HepG2 (cell line): ENCODE results near the gene TMCC2. TPM values are rescaled to one million over a fixed set of nuclear protein-coding genes. Genes with fewer than 3 reads are reported as not detected.

Experiments
- CEBPG ChIP-seq: IDR thresholded peaks from 2 replicates; pipeline ENCODE4 v1.6.1; 2016
- CREB1 ChIP-seq, 2 experiments: fragments of 450-650 bp in 1 of 2; IDR thresholded peaks; 2 replicates each; pipeline ENCODE4 v1.6.1; 2016 to 2017; ENCODE audit warnings: control low read depth in 1 of 2, mild to moderate bottlenecking in 1 of 2, missing compliant biosample characterization in 1 of 2, missing genetic modification characterization in 1 of 2
- FOXK2 ChIP-seq: fragments of 450-650 bp; IDR thresholded peaks from 2 replicates; pipeline ENCODE4 v1.6.1; 2016
- HNF4A ChIP-seq: sonication (generic); formaldehyde crosslinking; IDR thresholded peaks from 2 replicates; pipeline ENCODE4 v1.4.0; 2020; ENCODE audit warnings: missing genetic modification reagents
- KMT2B ChIP-seq: IDR thresholded peaks from 2 replicates; pipeline ENCODE4 v1.6.1; 2016; ENCODE audit warnings: missing genetic modification reagents, missing compliant biosample characterization
- MTA3 ChIP-seq: sonication (generic); formaldehyde crosslinking; IDR thresholded peaks from 2 replicates; pipeline ENCODE4 v1.4.0; 2020; ENCODE audit warnings: missing genetic modification reagents
- MTF2 ChIP-seq: sonication (generic); formaldehyde crosslinking; IDR thresholded peaks from 2 replicates; pipeline ENCODE4 v1.5.0; 2020; ENCODE audit warnings: missing genetic modification reagents, borderline replicate concordance
- NFE2L2 ChIP-seq: fragments of 150-350 bp; IDR thresholded peaks from 2 replicates; pipeline ENCODE4 v1.6.1; 2014; ENCODE audit warnings: low read length
- TCF7 ChIP-seq: sonication (generic); IDR thresholded peaks from 2 replicates; pipeline ENCODE4 v1.6.1; 2016; ENCODE audit warnings: antibody characterized with exemption, low read depth
- ZNF256 ChIP-seq: sonication (generic); formaldehyde crosslinking; conservative IDR thresholded peaks from 2 replicates; pipeline ENCODE4 v1.4.0; 2020; ENCODE audit warnings: missing genetic modification reagents
- ZNF569 ChIP-seq: sonication (generic); formaldehyde crosslinking; IDR thresholded peaks from 2 replicates; pipeline ENCODE4 v1.5.0; 2020; ENCODE audit warnings: mild to moderate bottlenecking, missing genetic modification reagents, moderate library complexity, borderline replicate concordance
- ZNF598 ChIP-seq: sonication (generic); formaldehyde crosslinking; IDR thresholded peaks from 2 replicates; pipeline ENCODE4 v1.5.1; 2020; ENCODE audit warnings: mild to moderate bottlenecking, missing genetic modification reagents, borderline replicate concordance
- ZNF761 ChIP-seq: sonication (generic); formaldehyde crosslinking; conservative IDR thresholded peaks from 2 replicates; pipeline ENCODE4 v1.4.0; 2020; ENCODE audit warnings: mild to moderate bottlenecking, missing genetic modification reagents
- ZNF788 ChIP-seq: sonication (generic); formaldehyde crosslinking; IDR thresholded peaks from 2 replicates; pipeline ENCODE4 v1.5.0; 2020; ENCODE audit warnings: mild to moderate bottlenecking, missing genetic modification reagents, borderline replicate concordance
- polyA plus RNA-seq, 8 experiments: library from polyadenylated mRNA; depleted of rRNA in 3 of 8; stranded (reverse) in 7 of 8; unstranded in 1 of 8; fragments of >200 nt; fragmentation: Illumina TruSeq in 4 of 8; extraction: Trizol in 4 of 8; gene quantifications; 2 replicates each; pipeline versions ENCODE4 v1.2.1 to v1.2.3, GENCODE V29; 2011 to 2016; ENCODE audit warnings: low read depth in 4 of 8, missing spikeins in 1 of 8, mixed read lengths in 1 of 8; ENCODE audit not compliant: insufficient read depth in 1 of 8
- total RNA-seq, 5 experiments: library from RNA; depleted of rRNA; stranded (reverse); fragments of >200 nt; fragmentation: Illumina TruSeq; extraction: Trizol; gene quantifications; 2 replicates each; pipeline ENCODE4 v1.2.3, GENCODE V29; 2016; ENCODE audit warnings: low read depth in 1 of 5
- TF ChIP-seq, protein P1 (sequence below): sonication (generic); formaldehyde crosslinking; IDR thresholded peaks from 2 replicates; pipeline ENCODE4 v1.5.1; 2020; ENCODE audit warnings: missing genetic modification reagents, mild to moderate bottlenecking, borderline replicate concordance
- TF ChIP-seq, protein P2 (sequence below): sonication (generic); formaldehyde crosslinking; IDR thresholded peaks from 2 replicates; pipeline ENCODE4 v1.4.0; 2020; ENCODE audit warnings: missing genetic modification reagents, borderline replicate concordance
- TF ChIP-seq, protein P3 (sequence below): sonication (generic); formaldehyde crosslinking; IDR thresholded peaks from 2 replicates; pipeline ENCODE4 v1.4.0; 2020; ENCODE audit warnings: missing genetic modification reagents
- TF ChIP-seq, protein P4 (sequence below): IDR thresholded peaks from 2 replicates; pipeline ENCODE4 v1.6.1; 2016; ENCODE audit warnings: missing genetic modification reagents, missing compliant biosample characterization
- TF ChIP-seq, protein P5 (sequence below): sonication (generic); formaldehyde crosslinking; IDR thresholded peaks from 2 replicates; pipeline ENCODE4 v1.5.1; 2020; ENCODE audit warnings: mild to moderate bottlenecking, missing genetic modification reagents, borderline replicate concordance
- TF ChIP-seq, protein P6 (sequence below): sonication (generic); formaldehyde crosslinking; IDR thresholded peaks from 2 replicates; pipeline ENCODE4 v1.8.1; 2023; ENCODE audit warnings: mild to moderate bottlenecking, missing genetic modification reagents

The TMCC2 gene
- total and polyA plus RNA-seq, 2 of the 13 experiments (the other 11 are each of a cell fraction or from before 2014, with no cell fraction given): 0.12 to 0.24 TPM

DNA sequence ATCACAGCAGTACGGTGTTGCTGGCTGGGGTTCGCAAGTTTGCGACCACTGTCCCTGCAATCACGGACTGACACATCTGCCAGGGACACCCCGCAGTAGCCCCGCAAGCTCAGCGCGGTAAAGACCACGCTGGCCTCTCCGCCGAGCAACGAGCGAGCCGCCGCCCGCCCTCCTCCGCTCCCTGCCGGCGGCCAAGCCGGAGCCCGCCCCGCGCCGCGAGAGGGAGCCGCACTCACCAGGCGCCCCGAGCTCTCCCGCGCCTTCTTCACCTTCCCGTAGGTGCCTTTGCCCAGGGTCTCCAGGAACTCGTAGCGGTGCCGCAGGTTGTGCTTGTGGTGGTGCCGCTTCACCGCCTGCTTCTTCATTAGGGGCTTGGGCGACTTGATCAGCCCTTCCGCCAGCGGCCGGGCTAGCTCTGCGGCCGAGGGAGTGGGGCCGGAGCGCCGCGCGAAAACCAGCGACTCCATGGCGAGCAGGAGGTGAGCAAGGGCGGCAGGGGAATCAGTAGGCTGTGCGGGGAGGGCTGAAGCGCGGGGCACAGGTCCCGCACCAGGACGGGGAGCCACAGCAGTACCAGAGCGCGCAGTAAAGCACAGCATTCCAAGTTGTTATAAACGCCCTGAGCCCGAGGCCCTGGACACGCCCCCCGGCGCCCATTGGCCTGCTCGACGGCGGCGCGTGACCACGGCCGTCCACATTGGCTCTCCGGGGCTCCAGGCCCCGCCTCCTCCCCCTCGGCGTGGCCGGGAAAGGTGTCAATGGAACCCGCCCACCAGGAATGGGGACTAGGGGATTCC, 93.6 kb downstream of the TMCC2 start, which contains the start of gene NUAK2 (continued):
- TF ChIP-seq, protein P1, sequence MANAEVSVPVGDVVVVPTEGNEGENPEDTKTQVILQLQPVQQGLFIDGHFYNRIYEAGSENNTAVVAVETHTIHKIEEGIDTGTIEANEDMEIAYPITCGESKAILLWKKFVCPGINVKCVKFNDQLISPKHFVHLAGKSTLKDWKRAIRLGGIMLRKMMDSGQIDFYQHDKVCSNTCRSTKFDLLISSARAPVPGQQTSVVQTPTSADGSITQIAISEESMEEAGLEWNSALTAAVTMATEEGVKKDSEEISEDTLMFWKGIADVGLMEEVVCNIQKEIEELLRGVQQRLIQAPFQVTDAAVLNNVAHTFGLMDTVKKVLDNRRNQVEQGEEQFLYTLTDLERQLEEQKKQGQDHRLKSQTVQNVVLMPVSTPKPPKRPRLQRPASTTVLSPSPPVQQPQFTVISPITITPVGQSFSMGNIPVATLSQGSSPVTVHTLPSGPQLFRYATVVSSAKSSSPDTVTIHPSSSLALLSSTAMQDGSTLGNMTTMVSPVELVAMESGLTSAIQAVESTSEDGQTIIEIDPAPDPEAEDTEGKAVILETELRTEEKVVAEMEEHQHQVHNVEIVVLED (CRISPR knock-in tag): peak; percentile 73; the same call in 1 of the 2 replicates
- TF ChIP-seq ZNF569 (CRISPR knock-in tag) (no peak), NFE2L2 (no peak), ZNF788 (peak; percentile 51; the same call in 1 of the 2 replicates), MTF2 (0 out of 2 replicates have a peak, but pooled peaks have one; percentile 28), FOXK2 (no peak), ZNF598 (peak; percentile 96; the same call in 1 of the 2 replicates), ZNF761 (CRISPR knock-in tag) (0 out of 2 replicates have a peak, but pooled peaks have one; percentile 31), CEBPG (no peak), KMT2B (CRISPR knock-in tag) (peak; percentile 23; the same call in 1 of the 2 replicates), HNF4A (CRISPR knock-in tag) (no peak), TCF7 (no peak), MTA3 (CRISPR knock-in tag) (no peak), CREB1 (IDR thresholded peaks at IDR 0.05) (0 out of 2 replicates have a peak, but pooled peaks have one; percentile 40), CREB1 (CRISPR knock-in tag; IDR thresholded peaks at IDR 0.05) (0 out of 2 replicates have a peak, but pooled peaks have one; percentile 35), ZNF256 (no peak)
- TF ChIP-seq, protein P2, sequence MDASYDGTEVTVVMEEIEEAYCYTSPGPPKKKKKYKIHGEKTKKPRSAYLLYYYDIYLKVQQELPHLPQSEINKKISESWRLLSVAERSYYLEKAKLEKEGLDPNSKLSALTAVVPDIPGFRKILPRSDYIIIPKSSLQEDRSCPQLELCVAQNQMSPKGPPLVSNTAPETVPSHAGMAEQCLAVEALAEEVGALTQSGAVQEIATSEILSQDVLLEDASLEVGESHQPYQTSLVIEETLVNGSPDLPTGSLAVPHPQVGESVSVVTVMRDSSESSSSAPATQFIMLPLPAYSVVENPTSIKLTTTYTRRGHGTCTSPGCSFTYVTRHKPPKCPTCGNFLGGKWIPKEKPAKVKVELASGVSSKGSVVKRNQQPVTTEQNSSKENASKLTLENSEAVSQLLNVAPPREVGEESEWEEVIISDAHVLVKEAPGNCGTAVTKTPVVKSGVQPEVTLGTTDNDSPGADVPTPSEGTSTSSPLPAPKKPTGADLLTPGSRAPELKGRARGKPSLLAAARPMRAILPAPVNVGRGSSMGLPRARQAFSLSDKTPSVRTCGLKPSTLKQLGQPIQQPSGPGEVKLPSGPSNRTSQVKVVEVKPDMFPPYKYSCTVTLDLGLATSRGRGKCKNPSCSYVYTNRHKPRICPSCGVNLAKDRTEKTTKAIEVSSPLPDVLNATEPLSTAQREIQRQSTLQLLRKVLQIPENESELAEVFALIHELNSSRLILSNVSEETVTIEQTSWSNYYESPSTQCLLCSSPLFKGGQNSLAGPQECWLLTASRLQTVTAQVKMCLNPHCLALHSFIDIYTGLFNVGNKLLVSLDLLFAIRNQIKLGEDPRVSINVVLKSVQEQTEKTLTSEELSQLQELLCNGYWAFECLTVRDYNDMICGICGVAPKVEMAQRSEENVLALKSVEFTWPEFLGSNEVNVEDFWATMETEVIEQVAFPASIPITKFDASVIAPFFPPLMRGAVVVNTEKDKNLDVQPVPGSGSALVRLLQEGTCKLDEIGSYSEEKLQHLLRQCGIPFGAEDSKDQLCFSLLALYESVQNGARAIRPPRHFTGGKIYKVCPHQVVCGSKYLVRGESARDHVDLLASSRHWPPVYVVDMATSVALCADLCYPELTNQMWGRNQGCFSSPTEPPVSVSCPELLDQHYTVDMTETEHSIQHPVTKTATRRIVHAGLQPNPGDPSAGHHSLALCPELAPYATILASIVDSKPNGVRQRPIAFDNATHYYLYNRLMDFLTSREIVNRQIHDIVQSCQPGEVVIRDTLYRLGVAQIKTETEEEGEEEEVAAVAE (CRISPR knock-in tag): no peak
- TF ChIP-seq, protein P3, sequence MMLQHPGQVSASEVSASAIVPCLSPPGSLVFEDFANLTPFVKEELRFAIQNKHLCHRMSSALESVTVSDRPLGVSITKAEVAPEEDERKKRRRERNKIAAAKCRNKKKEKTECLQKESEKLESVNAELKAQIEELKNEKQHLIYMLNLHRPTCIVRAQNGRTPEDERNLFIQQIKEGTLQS (CRISPR knock-in tag): peak; percentile 4; the same call in 1 of the 2 replicates
- TF ChIP-seq, protein P4, sequence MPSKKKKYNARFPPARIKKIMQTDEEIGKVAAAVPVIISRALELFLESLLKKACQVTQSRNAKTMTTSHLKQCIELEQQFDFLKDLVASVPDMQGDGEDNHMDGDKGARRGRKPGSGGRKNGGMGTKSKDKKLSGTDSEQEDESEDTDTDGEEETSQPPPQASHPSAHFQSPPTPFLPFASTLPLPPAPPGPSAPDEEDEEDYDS: peak; percentile 97
- TF ChIP-seq, protein P5, sequence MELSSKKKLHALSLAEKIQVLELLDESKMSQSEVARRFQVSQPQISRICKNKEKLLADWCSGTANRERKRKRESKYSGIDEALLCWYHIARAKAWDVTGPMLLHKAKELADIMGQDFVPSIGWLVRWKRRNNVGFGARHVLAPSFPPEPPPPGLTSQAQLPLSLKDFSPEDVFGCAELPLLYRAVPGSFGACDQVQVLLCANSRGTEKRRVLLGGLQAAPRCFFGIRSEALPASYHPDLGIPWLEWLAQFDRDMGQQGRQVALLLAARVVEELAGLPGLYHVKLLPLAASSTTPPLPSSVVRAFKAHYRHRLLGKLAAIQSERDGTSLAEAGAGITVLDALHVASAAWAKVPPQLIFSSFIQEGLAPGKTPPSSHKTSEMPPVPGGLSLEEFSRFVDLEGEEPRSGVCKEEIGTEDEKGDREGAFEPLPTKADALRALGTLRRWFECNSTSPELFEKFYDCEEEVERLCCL (CRISPR knock-in tag): no peak
- TF ChIP-seq, protein P6, sequence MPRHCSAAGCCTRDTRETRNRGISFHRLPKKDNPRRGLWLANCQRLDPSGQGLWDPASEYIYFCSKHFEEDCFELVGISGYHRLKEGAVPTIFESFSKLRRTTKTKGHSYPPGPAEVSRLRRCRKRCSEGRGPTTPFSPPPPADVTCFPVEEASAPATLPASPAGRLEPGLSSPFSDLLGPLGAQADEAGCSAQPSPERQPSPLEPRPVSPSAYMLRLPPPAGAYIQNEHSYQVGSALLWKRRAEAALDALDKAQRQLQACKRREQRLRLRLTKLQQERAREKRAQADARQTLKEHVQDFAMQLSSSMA: no peak
